DND-41 (cell line): ENCODE data around the gene PDHA1.

Experiments
- ATAC-seq: fragments of 200-7000 bp; cut with Tn5 transposase; 3 replicates; pipeline ENCODE4 v1.9.1; 2021; ENCODE audit warnings: low read depth; ENCODE audit not compliant: insufficient read depth
- DNase-seq: peaks from one replicate; pipeline ENCODE4 v3.0.0-alpha.2; 2020
- H2AFZ ChIP-seq: 2 replicates; pipeline ENCODE4 v1.6.0; 2012; ENCODE audit warnings: low read depth, low read length
- H3K27ac ChIP-seq: 2 replicates; pipeline ENCODE4 v1.5.1; 2012; ENCODE audit warnings: low read length, inconsistent platforms
- H3K27me3 ChIP-seq: fragments of 200-600 bp; sonication (generic); 2 replicates; pipeline ENCODE4 v1.6.0; 2012; ENCODE audit warnings: low read length, mild to moderate bottlenecking, inconsistent platforms; ENCODE audit not compliant: insufficient read depth, poor library complexity
- H3K36me3 ChIP-seq: 2 replicates; pipeline ENCODE4 v1.5.1; 2012; ENCODE audit warnings: low read length, inconsistent platforms; ENCODE audit not compliant: insufficient read depth
- H3K4me1 ChIP-seq: 2 replicates; pipeline ENCODE4 v1.5.1; 2012; ENCODE audit warnings: mild to moderate bottlenecking, low read length; ENCODE audit not compliant: insufficient read depth
- H3K4me2 ChIP-seq: 2 replicates; pipeline ENCODE4 v1.6.0; 2012; ENCODE audit warnings: mild to moderate bottlenecking, moderate library complexity, low read length, inconsistent platforms; ENCODE audit not compliant: insufficient read depth
- H3K4me3 ChIP-seq, 2 experiments: fragments of 200-600 bp in 1 of 2; shearing (Covaris generic) in 1 of 2; 2 replicates each; pipeline ENCODE4 v1.5.1; 2012 to 2016; ENCODE audit warnings: inconsistent platforms in 2 of 2, low read length in 2 of 2, mild to moderate bottlenecking in 2 of 2, low read depth in 1 of 2, moderate library complexity in 1 of 2
- H3K79me2 ChIP-seq: 2 replicates; pipeline ENCODE4 v1.6.0; 2012; ENCODE audit warnings: low read length, inconsistent platforms; ENCODE audit not compliant: insufficient read depth
- H3K9ac ChIP-seq: 2 replicates; pipeline ENCODE4 v1.6.0; 2012; ENCODE audit warnings: low read depth, mild to moderate bottlenecking, inconsistent platforms, low read length, moderate library complexity
- H3K9me3 ChIP-seq: 2 replicates; pipeline ENCODE4 v1.5.1; 2012; ENCODE audit warnings: low read length, moderate library complexity, mild to moderate bottlenecking, inconsistent platforms; ENCODE audit not compliant: insufficient read depth, severe bottlenecking
- H4K20me1 ChIP-seq: 2 replicates; pipeline ENCODE4 v1.6.0; 2012; ENCODE audit warnings: low read length; ENCODE audit not compliant: insufficient read depth
- EZH2 ChIP-seq: IDR thresholded peaks from 3 replicates; pipeline ENCODE4 v1.6.1; 2012; ENCODE audit warnings: borderline replicate concordance, low read depth, mild to moderate bottlenecking, moderate library complexity, low read length, inconsistent platforms; ENCODE audit not compliant: severe bottlenecking
- TF ChIP-seq, protein P1 (sequence below): IDR thresholded peaks from 2 replicates; pipeline ENCODE4 v1.5.1; 2012; ENCODE audit warnings: borderline replicate concordance, low read length, moderate library complexity, mild to moderate bottlenecking; ENCODE audit not compliant: poor library complexity, severe bottlenecking; ENCODE audit errors: extremely low read depth

Gene PDHA1

DNA sequence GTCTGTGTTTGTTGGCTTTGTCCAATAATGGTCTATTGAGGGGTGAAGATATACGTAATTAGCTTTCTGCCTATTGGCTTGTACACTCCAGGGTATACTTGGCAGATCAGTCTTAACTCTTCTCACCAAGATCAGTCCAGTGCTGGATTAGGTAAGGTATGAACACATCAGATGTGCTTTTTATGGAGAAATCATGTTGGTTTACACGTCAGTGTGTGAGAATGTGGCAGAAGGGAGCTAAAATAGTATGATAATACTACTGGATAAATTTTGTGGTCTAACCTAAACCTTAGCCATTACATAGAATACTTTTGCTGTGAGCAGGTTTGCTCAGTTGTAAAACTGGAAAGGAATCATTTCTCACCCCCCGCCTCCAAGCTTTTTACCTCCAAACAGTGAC is 4.2 kb downstream of the PDHA1 start:
- H3K79me2 ChIP-seq, result peaks cover 47% of the 10 kb centered on the region
- H3K36me3 ChIP-seq, result peaks cover 33% of the 10 kb centered on the region
- H4K20me1 ChIP-seq, result peaks cover 7% of the 10 kb centered on the region; the same call in 1 of the 2 replicates
- H3K9ac ChIP-seq, result no peak overlapping the region
- no peaks in the 10 kb centered on the region for H3K27me3 ChIP-seq
- DNase-seq (no peak), ATAC-seq (no peak)
- H2AFZ ChIP-seq, result no peak overlapping the region
- peaks cover 25% of the 10 kb centered on the region for H3K4me1 ChIP-seq
- TF ChIP-seq, protein P1, sequence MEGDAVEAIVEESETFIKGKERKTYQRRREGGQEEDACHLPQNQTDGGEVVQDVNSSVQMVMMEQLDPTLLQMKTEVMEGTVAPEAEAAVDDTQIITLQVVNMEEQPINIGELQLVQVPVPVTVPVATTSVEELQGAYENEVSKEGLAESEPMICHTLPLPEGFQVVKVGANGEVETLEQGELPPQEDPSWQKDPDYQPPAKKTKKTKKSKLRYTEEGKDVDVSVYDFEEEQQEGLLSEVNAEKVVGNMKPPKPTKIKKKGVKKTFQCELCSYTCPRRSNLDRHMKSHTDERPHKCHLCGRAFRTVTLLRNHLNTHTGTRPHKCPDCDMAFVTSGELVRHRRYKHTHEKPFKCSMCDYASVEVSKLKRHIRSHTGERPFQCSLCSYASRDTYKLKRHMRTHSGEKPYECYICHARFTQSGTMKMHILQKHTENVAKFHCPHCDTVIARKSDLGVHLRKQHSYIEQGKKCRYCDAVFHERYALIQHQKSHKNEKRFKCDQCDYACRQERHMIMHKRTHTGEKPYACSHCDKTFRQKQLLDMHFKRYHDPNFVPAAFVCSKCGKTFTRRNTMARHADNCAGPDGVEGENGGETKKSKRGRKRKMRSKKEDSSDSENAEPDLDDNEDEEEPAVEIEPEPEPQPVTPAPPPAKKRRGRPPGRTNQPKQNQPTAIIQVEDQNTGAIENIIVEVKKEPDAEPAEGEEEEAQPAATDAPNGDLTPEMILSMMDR, result no peak
- TF ChIP-seq EZH2, result no peak
- H3K27ac ChIP-seq, result no peak overlapping the region
- no peak overlapping the region for H3K4me3 ChIP-seq
- no peaks in the 10 kb centered on the region for H3K9me3 ChIP-seq
- no peak overlapping the region for H3K4me2 ChIP-seq

DNA sequence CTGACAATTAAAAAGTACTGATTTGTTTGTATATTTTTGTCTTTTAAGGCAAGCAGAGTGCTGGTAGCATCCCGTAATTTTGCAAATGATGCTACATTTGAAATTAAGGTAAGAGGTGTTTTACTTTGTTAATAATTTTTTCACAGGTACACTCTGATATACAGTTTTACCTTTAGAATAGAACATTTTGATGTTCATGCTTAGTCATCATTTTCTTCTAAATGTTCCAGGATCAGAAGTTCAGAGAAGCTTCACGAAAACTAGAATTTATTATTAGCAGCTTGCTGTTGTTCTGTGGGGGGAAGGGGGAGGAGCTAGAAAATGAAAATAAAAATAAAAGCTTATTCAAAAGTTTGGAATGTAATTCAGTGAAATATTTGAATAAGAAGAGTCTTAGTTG is 5.5 kb downstream of the PDHA1 start:
- peaks cover 40% of the 10 kb centered on the region for H3K36me3 ChIP-seq
- no peak overlapping the region for H3K27ac ChIP-seq
- peaks cover 7% of the 10 kb centered on the region; the same call in 1 of the 2 replicates for H4K20me1 ChIP-seq
- DNase-seq, result no peak
- peaks cover 20% of the 10 kb centered on the region for H3K4me1 ChIP-seq
- TF ChIP-seq, protein P1, result no peak
- TF ChIP-seq EZH2, result no peak
- H3K9ac ChIP-seq, result no peak overlapping the region
- no peak for ATAC-seq
- H3K79me2 ChIP-seq, result peaks cover 42% of the 10 kb centered on the region
- no peak overlapping the region for H3K4me3 ChIP-seq
- no peak overlapping the region for H2AFZ ChIP-seq
- no peaks in the 10 kb centered on the region for H3K27me3 ChIP-seq
- no peak overlapping the region for H3K4me2 ChIP-seq
- H3K9me3 ChIP-seq, result no peaks in the 10 kb centered on the region

DNA sequence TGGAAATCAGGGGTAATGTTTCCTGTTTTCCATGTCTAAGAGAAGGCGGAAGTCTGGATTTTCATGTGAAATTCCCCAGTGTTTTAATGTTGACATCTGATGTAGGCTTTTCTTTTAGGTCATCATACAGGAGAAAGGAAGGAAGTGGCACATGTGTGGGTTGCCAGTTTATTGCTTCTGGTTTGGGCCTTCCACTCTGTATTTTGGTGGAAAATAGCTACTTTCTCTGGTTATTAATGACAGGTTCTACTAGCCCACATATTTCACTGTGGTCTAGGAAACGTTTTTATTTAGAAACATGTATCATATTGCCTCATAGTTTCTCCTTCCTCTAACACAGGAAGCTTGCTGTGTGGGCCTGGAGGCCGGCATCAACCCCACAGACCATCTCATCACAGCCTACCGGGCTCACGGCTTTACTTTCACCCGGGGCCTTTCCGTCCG is 7.2 kb downstream of the PDHA1 start:
- peaks cover 25% of the 10 kb centered on the region for H3K79me2 ChIP-seq
- no peaks in the 10 kb centered on the region for H3K9me3 ChIP-seq
- H4K20me1 ChIP-seq, result no peaks in the 10 kb centered on the region; the same call in 1 of the 2 replicates
- ATAC-seq (no peak), DNase-seq (no peak)
- TF ChIP-seq, protein P1, result no peak
- H2AFZ ChIP-seq, result no peak overlapping the region
- H3K9ac ChIP-seq, result no peak overlapping the region
- H3K4me1 ChIP-seq, result peaks cover 5% of the 10 kb centered on the region; the same call in 1 of the 2 replicates
- no peak overlapping the region for H3K4me2 ChIP-seq
- H3K27me3 ChIP-seq, result no peaks in the 10 kb centered on the region
- peaks cover 49% of the 10 kb centered on the region for H3K36me3 ChIP-seq
- H3K4me3 ChIP-seq, result no peak overlapping the region
- no peak overlapping the region for H3K27ac ChIP-seq

DNA sequence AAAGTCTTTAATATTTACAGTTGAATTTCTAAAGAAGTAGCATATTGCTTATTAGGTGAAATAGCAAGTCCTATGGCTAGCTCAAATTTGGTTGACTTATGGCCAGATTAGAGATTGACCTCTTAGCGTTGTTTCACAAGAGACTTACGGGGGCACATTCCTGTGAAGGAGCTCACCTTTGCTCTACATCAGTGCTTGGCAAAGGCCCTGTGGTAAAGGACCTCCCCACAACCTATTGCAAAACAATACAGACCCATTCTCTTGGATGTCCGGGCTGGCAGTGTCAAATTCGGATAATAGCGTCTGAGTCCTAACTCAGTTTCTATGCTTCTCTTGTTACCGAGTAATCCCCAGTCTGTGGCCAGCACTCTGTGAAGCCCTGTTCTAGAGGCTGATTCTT is 10.9 kb downstream of the PDHA1 start:
- no peaks in the 10 kb centered on the region for H3K4me1 ChIP-seq
- H3K4me3 ChIP-seq, result no peak overlapping the region
- no peaks in the 10 kb centered on the region for H3K9me3 ChIP-seq
- ATAC-seq, result no peak
- no peak overlapping the region for H3K27ac ChIP-seq
- no peak overlapping the region for H3K9ac ChIP-seq
- H3K79me2 ChIP-seq, result no peaks in the 10 kb centered on the region
- TF ChIP-seq EZH2, result no peak
- TF ChIP-seq, protein P1, result no peak
- H3K36me3 ChIP-seq, result peaks cover 76% of the 10 kb centered on the region
- H3K4me2 ChIP-seq, result no peak overlapping the region
- H3K27me3 ChIP-seq, result no peaks in the 10 kb centered on the region
- DNase-seq, result no peak
- no peaks in the 10 kb centered on the region for H4K20me1 ChIP-seq
- no peak overlapping the region for H2AFZ ChIP-seq
